Right lobe of liver (tissue), 4 donors: Measurements from ENCODE around the gene BICDL1.

Experiments
- POLR2A ChIP-seq: fragments of 450-650 bp; IDR thresholded peaks from one replicate; pipeline ENCODE4 v1.6.1; 2017; ENCODE audit warnings: antibody characterized with exemption, mild to moderate bottlenecking
- TF ChIP-seq, protein P1 (sequence below), 4 donors: fragments of 200-600 bp in 3 of 4; fragments of 450-650 bp in 1 of 4; IDR thresholded peaks; one replicate each; pipeline versions ENCODE4 v1.5.1 to v1.8.0; 2016 to 2022; ENCODE audit warnings: antibody characterized with exemption in 4 of 4, mild to moderate bottlenecking in 2 of 4
- donor health status: DM: no; HTN: no; CAD: no.
- donor health status: DM: no; HTN: no; CAD: no.
- donor health status: DM: no; HTN: yes; CAD: no.

DNA sequence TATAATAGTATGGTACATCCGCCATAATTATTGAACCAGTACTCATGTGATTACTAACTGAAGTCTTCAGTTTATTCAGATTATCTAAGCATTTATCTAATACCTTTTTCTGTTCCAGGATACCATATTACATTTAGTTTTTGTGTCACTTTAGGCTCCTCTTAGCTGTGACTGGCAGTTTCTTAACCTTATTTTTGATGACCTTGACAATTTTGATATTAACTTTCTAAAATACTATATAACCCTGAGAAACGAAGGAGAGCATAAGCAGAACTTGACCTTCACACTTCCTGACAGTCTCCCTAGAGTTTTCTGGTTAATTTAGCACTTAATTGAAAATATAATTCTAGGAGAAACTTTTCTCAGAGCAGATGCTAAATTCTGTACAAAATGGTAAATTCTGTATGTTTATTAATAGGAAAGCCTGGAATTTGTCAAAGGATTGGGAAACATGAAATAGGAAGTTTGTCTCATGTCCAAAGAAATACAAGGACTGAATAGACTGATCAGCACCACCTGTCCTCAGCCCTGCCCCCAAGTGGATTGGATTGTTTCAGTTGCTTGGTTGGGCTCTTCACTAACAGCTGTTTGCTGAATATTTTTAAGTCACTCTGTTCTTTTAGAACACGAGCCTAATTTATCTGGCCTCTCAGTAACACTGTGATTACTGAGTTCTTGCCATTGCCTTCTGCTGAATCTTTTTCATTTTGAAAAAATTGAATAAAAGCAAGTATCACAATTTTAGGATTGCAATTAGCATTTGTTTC lies 6.0 kb downstream of the BICDL1 start:
- TF ChIP-seq, protein P1, sequence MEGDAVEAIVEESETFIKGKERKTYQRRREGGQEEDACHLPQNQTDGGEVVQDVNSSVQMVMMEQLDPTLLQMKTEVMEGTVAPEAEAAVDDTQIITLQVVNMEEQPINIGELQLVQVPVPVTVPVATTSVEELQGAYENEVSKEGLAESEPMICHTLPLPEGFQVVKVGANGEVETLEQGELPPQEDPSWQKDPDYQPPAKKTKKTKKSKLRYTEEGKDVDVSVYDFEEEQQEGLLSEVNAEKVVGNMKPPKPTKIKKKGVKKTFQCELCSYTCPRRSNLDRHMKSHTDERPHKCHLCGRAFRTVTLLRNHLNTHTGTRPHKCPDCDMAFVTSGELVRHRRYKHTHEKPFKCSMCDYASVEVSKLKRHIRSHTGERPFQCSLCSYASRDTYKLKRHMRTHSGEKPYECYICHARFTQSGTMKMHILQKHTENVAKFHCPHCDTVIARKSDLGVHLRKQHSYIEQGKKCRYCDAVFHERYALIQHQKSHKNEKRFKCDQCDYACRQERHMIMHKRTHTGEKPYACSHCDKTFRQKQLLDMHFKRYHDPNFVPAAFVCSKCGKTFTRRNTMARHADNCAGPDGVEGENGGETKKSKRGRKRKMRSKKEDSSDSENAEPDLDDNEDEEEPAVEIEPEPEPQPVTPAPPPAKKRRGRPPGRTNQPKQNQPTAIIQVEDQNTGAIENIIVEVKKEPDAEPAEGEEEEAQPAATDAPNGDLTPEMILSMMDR (IDR thresholded peaks at IDR 0.05): no peak
- no peak for TF ChIP-seq POLR2A
